CD4-positive, alpha-beta T cell treated with Interleukin-15 for 4 hours (primary cell): ENCODE results near the gene SLC27A3.
"Not testable (repeated sequence)": the region's sequence is repeated elsewhere in the genome, so short reads cannot be mapped to it uniquely, and the experiment has no call there.

Experiments
- DNase-seq: peaks from one replicate; pipeline ENCODE4 v3.0.0-alpha.2; 2020; ENCODE audit warnings: low spot score

SLC27A3 gene

GRCh38 chr1:153780551-153780950 lies 5.3 kb downstream of the SLC27A3 start:
- no peak for DNase-seq

GRCh38 chr1:153782648-153783047 lies 7.4 kb downstream of the SLC27A3 start:
- not testable (repeated sequence) for DNase-seq

GRCh38 chr1:153783233-153784190 lies 8.3 kb downstream of the SLC27A3 start:
- peak; percentile 92 for DNase-seq

GRCh38 chr1:153786038-153786790 lies 11.0 kb downstream of the SLC27A3 start:
- DNase-seq: no peak

- no peak for DNase-seq
Observed at GRCh38 chr1:153789478-153790034, 14.3 kb downstream of the SLC27A3 start.

- no peak for DNase-seq
Observed at GRCh38 chr1:153790313-153790965, 15.2 kb downstream of the SLC27A3 start.

GRCh38 chr1:153790966-153791647 lies 15.9 kb downstream of the SLC27A3 start:
- peak; percentile 12 for DNase-seq

- DNase-seq: no peak
Observed at GRCh38 chr1:153791648-153792253, 16.5 kb downstream of the SLC27A3 start.

- DNase-seq: no peak
Observed at GRCh38 chr1:153792631-153793041, 17.4 kb downstream of the SLC27A3 start.

- DNase-seq: no peak
Observed at GRCh38 chr1:153793261-153793972, 18.2 kb downstream of the SLC27A3 start.

- no peak for DNase-seq
Observed at GRCh38 chr1:153793973-153794615, 18.9 kb downstream of the SLC27A3 start.

GRCh38 chr1:153794624-153795329 lies 19.6 kb downstream of the SLC27A3 start:
- no peak for DNase-seq

GRCh38 chr1:153795330-153795837 lies 20.2 kb downstream of the SLC27A3 start:
- no peak for DNase-seq

- no peak for DNase-seq
Observed at GRCh38 chr1:153795934-153796785, 21.0 kb downstream of the SLC27A3 start.

GRCh38 chr1:153796786-153797659 lies 21.8 kb downstream of the SLC27A3 start:
- DNase-seq: peak; percentile 86

- no peak for DNase-seq
Observed at GRCh38 chr1:153798468-153798780, 23.2 kb downstream of the SLC27A3 start.

- DNase-seq: no peak
Observed at GRCh38 chr1:153799016-153799415, 23.8 kb downstream of the SLC27A3 start.
